Uterus (tissue), 2 donors: ENCODE results near the gene MAB21L4.

ENCODE experiments used
- CTCF ChIP-seq, 4 experiments: fragments of 200-600 bp in 2 of 4; fragments of 450-650 bp in 2 of 4; sonication (generic) in 2 of 4; IDR thresholded peaks; one replicate each; pipeline ENCODE4 v1.5.1; 2016 to 2019; ENCODE audit warnings: antibody characterized with exemption in 4 of 4, mild to moderate bottlenecking in 2 of 4, moderate library complexity in 1 of 4
- POLR2A ChIP-seq, 2 donors: fragments of 450-650 bp; IDR thresholded peaks; one replicate each; pipeline ENCODE4 v1.6.1; 2016; ENCODE audit warnings: antibody characterized with exemption in 2 of 2, mild to moderate bottlenecking in 1 of 2, moderate library complexity in 1 of 2

- TF ChIP-seq POLR2A (IDR thresholded peaks at IDR 0.05) (no peak), CTCF (IDR thresholded peaks at IDR 0.05) (no peak)
Observed at GRCh38 chr2:240903191-240904060, 7.5 kb upstream of the MAB21L4 start.
